HG03097 (cell line): ENCODE data around the gene HDAC2.
"Not testable (repeated sequence)": the region's sequence is repeated elsewhere in the genome, so short reads cannot be mapped to it uniquely, and the experiment has no call there.

Experiments used
- ATAC-seq: cut with Tn5 transposase; IDR thresholded peaks from one replicate; pipeline ENCODE4 v1.9.1; 2021; ENCODE audit not compliant: unreplicated experiment, low FRiP score

The HDAC2 gene

GRCh38 chr6:113970805-113971676 is at the start of gene HDAC2:
Gene HDAC2 (minus strand): TSS chr6:113971148. CDS start chr6:113970908, 240 bp downstream.
- peak; percentile 88 for ATAC-seq

DNA sequence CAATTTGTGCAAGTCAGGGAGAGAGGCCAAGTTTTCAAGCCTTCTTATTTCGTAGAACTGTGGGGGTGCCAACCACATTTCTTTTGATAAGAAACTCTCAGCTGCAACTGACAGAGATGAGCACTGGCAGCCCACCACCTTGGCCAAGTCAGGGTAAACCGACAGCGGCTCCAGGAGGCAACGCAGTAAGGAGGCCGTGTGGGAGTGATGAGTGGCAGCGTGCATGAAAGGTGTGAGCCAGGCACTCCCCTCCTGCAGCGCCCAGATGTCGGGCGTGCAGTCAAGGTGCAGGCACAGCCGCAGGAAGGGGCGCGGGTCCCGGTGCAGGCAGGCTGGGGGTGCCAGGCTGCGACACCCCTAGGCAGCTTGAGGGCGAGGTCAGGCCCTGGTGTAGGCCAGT is 49.2 kb upstream of the HDAC2 start:
- no peak for ATAC-seq

- not testable (repeated sequence) for ATAC-seq
Observed at GRCh38 chr6:114017146-114017545, 46.2 kb upstream of the HDAC2 start.

DNA sequence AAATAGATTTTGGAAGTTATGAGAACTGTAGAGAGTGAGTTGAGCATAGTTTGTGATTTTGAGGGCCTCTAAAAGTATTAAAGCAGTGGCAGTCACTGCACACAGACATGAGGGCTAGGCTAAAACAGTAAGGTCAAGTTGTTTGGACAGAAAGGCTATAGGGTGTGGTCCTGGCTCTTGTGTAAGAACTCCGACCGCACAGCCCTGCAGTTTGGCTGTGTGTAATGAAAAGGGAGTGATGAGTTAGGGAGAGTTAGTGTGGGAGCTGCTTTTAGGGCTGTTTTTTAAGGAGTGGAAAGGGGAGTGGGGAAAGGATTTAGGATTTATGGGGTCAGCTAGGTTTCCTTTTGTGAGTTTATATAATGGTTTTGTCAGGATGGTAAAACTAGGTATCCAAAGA is 43.2 kb upstream of the HDAC2 start:
- not testable (repeated sequence) for ATAC-seq

GRCh38 chr6:114011486-114011885 is 40.5 kb upstream of the HDAC2 start:
- not testable (repeated sequence) for ATAC-seq

- ATAC-seq = no peak
Observed at GRCh38 chr6:114010540-114010939, 39.6 kb upstream of the HDAC2 start.

DNA sequence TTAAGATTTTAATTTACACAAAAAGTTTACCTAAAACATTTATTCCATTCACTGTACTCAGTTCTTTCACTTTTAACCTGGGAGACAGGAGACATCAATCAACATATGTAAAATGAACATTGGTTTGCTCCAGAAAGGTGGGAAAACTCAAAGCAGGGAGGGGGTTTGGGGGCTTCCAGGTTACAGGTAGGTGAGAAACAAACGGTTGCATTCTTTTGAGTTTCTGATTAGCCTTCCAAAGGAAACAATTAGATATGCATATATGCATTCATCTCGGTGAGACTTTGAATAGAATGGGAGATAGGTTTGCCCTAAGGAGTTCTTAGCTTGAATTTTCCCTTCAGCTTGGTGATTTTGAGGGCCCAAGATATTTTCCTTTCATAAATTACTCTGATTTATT is 38.2 kb upstream of the HDAC2 start:
- ATAC-seq = no peak

DNA sequence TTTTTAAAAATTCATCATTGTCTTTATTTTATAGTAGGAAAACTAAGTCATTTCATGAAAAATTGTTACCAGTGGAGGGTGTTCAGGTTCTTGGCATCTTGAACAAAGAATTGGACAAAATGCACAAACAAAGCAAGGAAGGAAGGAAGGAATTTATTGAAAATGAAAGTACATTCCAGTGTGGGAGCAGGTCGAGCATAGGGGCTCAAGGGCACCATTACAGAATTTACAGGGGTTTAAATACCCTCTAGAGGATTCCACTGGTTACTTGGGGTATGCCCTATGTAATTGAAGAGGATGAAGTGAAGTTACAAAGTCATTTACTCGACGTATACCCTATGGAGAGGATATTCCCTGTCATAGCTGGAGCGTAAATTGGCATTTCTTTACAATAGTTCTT is 37.4 kb upstream of the HDAC2 start:
- ATAC-seq = no peak

DNA sequence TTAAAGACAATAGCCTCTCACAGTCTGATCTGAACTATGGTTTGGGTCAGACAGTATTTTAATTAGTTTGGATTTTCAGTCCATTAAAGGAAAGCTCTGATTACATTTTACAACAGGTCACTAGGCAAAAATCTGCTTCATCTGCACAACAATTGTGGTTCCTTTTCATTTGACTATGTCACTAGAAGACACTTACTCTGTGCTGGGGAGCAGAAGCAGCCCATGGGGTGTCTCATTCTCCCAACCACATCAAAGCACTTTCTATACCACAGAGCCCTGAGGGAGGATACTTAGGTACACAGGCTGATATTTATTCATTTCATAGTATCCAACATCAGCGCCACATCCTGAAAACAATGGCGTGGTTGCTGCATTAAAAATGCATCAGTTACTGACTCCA is 36.6 kb upstream of the HDAC2 start:
- no peak for ATAC-seq

DNA sequence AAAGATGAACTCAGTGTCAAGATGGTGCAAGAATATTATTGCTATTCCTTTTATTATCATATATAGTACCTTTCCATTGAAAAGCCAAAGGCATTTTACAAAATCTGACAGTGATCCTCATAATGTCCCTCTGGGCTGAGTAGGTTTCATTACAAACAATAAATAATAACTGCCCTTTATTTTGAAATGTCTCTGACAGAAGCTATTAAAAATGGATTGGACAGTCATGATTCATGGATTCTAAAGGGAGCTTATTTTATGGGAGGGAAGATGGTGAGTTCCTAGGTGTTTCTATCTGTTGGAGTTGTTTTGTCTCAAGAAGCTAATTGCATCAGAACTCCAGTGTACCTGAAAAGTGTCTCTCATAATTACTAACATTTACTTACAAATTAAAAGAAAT is 30.4 kb upstream of the HDAC2 start:
- ATAC-seq = no peak

- no peak for ATAC-seq
Observed at GRCh38 chr6:114000069-114000468, 29.1 kb upstream of the HDAC2 start.

- ATAC-seq = no peak
Observed at GRCh38 chr6:113999284-113999683, 28.3 kb upstream of the HDAC2 start.

DNA sequence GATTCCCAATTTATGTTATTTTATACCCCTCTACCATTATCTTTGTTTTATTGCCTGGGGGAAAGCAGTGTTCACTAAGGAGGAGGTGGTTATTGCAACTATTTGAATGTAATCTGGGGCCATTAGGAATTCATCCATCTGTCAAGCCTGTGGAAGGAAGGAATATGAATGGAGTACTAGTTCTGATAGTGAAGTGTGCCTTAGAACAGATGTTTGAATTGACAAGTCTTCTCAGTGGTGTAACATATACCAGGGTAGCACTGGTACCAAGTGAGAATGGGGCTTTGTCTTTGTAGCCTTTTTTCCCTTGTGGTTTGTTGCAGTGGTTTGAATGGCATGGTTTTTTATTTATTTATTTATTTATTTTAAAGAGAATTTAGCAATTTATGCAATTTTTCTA is 27.9 kb upstream of the HDAC2 start:
- no peak for ATAC-seq

GRCh38 chr6:113997116-113997515 is 26.2 kb upstream of the HDAC2 start:
- no peak for ATAC-seq

GRCh38 chr6:113995634-113996033 is 24.7 kb upstream of the HDAC2 start:
- ATAC-seq = no peak

GRCh38 chr6:113994934-113995342 is 24.0 kb upstream of the HDAC2 start:
- peak; percentile 98 for ATAC-seq

DNA sequence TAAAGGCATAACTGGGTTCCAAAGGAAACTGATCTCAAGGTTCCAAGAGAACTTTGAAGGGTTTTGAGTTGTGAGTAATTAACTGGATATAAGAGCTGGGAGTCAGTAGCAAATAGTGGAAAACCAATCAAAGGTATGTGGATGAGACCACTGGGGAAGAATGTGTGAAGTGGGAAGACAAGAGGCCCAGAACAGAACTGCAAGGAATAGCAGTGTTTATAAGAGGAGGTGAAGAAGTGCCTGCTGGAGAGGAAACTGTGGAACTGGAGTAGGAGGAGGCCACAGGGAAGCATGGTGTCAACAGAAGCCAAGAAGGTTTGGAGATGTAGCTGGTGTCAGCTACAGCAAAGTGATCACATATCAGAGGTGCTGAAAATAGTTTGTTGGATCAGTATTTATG is 18.7 kb upstream of the HDAC2 start:
- no peak for ATAC-seq

DNA sequence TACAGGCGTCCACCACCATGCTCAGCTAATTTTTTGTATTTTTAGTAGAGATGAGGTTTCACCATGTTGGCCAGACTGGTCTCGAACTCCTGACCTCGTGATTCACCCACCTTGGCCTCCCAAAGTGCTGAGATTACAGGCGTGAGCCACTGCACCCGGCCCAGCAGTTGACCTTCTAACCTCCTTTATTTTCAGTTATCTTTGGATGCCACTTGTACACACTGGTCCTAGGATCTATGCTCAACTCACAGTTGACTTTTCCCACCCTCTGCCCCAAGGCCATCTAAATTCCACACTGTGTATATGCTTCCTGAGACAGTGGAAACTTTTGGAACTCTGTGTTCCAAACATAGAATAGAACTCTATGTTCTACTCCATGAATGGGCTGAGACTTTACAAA is 11.7 kb upstream of the HDAC2 start:
- not testable (repeated sequence) for ATAC-seq

DNA sequence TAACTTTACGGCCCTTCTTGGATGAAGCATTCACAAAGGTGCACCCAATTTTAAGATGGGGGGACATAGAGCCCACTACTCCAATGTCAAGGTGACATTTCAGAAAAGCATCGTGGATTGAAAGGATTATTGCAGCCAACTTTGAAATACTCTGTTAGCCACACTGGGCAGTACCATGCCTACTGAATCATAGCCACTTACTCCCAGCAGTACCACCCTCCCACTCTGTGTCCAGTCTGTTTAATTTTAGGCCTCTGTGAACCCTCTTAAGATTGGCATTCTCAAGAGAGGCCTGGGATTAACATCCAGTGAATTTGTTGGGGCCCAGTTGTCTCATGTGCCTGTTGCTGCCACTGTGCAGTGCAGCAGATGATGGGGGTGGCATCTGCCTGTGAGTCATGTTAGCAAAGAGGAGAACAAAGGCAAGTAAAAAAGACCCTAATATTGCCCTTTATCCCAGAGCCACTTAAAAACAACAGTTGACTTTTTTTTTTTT is 11.2 kb upstream of the HDAC2 start:
- ATAC-seq = no peak

- peak; percentile 69 for ATAC-seq
Observed at GRCh38 chr6:113980937-113981554, 10.1 kb upstream of the HDAC2 start.

DNA sequence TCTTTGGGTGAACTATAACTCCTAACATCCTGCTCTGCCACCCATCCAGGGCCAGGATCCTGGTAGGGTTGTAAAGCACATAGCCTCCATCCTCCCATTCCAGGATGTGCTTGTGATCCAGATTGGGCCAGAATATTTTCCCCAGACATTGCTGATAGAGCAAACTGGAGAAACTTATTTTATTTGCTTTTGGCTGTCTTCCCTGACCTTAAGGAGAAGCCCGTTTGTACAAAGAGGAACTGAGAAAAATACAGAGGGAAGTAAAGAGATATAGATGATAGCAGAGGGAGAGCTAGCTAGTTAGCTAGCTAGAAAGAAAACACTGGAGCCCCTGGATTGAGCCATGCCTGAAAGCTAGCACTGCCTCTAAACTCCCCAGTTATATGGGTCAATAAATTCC is 9.0 kb upstream of the HDAC2 start:
- ATAC-seq = no peak
